Neutrophil (primary cell): ENCODE measurements around the gene SGF29.
"Not testable (repeated sequence)": the region's sequence is repeated elsewhere in the genome, so short reads cannot be mapped to it uniquely, and the experiment has no call there.

ENCODE experiments used
- H3K27ac ChIP-seq: fragments of 200-600 bp; sonication (generic); 2 replicates; pipeline ENCODE4 v1.5.1; 2016; ENCODE audit warnings: mild to moderate bottlenecking, moderate library complexity
- H3K27me3 ChIP-seq: fragments of 200-600 bp; sonication (generic); 2 replicates; pipeline ENCODE4 v1.6.0; 2016; ENCODE audit warnings: mild to moderate bottlenecking
- H3K36me3 ChIP-seq: fragments of 200-600 bp; sonication (generic); 2 replicates; pipeline ENCODE4 v1.5.1; 2017
- H3K4me1 ChIP-seq, 2 experiments: fragments of 200-600 bp in 1 of 2; sonication (generic) in 1 of 2; 1 replicate in 1 of 2; 2 replicates in 1 of 2; pipeline versions ENCODE4 v1.5.1 to v1.6.1; 2013 to 2016; ENCODE audit warnings: low read depth in 1 of 2, low read length in 1 of 2, mild to moderate bottlenecking in 1 of 2, moderate library complexity in 1 of 2; ENCODE audit not compliant: control insufficient read depth in 1 of 2, insufficient read depth in 1 of 2
- H3K4me3 ChIP-seq, 2 experiments: fragments of 200-600 bp in 1 of 2; sonication (generic) in 1 of 2; 1 replicate in 1 of 2; 2 replicates in 1 of 2; pipeline ENCODE4 v1.5.1; 2013 to 2016; ENCODE audit warnings: low read depth in 1 of 2, low read length in 1 of 2, mild to moderate bottlenecking in 1 of 2, moderate library complexity in 1 of 2
- H3K9me3 ChIP-seq: fragments of 200-600 bp; sonication (generic); 2 replicates; pipeline ENCODE4 v1.5.1; 2016
- TF ChIP-seq, protein P1 (sequence below): fragments of 200-600 bp; sonication (generic); IDR thresholded peaks from 2 replicates; pipeline ENCODE4 v1.5.1; 2016; ENCODE audit warnings: antibody characterized with exemption

SGF29 gene

GRCh38 chr16:28596115-28596630 lies 42.5 kb downstream of the SGF29 start:
- peaks cover 27 to 29% of the 10 kb centered on the region in 2 experiments for H3K4me1 ChIP-seq
- no peaks in the 10 kb centered on the region for H3K27me3 ChIP-seq
- peak overlapping the region; percentile 72 for H3K27ac ChIP-seq
- no peaks in the 10 kb centered on the region for H3K9me3 ChIP-seq
- H3K36me3 ChIP-seq, result peaks cover 18% of the 10 kb centered on the region
- peak overlapping the region in 1 of 2 experiments; percentile 38 for H3K4me3 ChIP-seq
- TF ChIP-seq, protein P1, sequence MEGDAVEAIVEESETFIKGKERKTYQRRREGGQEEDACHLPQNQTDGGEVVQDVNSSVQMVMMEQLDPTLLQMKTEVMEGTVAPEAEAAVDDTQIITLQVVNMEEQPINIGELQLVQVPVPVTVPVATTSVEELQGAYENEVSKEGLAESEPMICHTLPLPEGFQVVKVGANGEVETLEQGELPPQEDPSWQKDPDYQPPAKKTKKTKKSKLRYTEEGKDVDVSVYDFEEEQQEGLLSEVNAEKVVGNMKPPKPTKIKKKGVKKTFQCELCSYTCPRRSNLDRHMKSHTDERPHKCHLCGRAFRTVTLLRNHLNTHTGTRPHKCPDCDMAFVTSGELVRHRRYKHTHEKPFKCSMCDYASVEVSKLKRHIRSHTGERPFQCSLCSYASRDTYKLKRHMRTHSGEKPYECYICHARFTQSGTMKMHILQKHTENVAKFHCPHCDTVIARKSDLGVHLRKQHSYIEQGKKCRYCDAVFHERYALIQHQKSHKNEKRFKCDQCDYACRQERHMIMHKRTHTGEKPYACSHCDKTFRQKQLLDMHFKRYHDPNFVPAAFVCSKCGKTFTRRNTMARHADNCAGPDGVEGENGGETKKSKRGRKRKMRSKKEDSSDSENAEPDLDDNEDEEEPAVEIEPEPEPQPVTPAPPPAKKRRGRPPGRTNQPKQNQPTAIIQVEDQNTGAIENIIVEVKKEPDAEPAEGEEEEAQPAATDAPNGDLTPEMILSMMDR, result no peak

DNA sequence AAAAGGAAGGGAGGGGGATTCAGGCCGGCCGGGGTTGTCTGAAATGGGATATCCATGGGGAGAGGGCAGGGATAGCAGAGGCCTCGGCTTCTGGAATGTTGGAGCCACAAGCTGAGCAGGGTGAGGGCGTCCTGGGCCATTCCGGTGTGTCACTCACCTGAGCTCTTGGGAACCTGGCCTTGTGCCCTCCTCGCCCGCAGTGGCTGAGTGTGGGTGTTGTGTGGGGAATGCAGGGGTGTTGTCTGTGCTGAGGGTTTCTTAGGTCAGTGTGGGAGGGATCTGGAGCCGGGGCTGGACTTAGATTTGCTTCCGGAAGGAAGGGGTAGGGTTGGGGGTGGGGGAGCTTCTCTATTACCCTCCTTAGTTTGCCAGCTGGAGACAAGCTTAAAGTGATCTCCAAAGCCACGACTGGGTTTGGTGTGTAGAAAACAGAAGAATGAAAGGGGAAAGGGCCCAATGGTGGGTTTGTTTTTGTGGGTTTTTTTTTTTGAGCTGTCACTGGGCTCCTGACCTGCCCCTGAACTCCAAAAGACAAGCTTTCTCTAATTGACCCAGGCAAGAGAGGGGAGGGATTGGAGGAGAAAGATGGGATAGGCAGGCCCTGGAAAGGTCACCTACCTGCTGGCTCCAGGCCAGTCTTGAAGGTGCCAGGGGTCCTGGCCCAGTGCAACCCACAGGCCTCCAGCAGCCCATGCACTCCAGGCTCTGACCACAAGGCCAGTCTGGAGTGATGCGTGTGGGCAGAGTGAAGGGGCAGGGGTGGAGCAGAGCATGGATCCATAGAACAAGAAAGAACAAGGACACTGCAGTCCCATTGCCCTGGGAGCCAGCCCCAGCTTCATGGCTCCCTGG lies 43.3 kb downstream of the SGF29 start, which contains the start of gene SULT1A2:
SULT1A2 (minus strand) TSS at position 211 of the 852 bp plus-strand sequence. CDS start 1,120 bp downstream, outside the sequence.
- Histone ChIP-seq H3K4me3 (peak within 1 kb of the TSS; percentile 12 to 38), H3K9me3 (no peaks in the 10 kb centered on the region), H3K27me3 (no peaks in the 10 kb centered on the region), H3K27ac (peak within 1 kb of the TSS; percentile 72), H3K4me1 (peaks cover 27 to 34% of the 10 kb centered on the region in 2 experiments), H3K36me3 (peaks cover 9% of the 10 kb centered on the region)
- TF ChIP-seq, protein P1, result no peak

DNA sequence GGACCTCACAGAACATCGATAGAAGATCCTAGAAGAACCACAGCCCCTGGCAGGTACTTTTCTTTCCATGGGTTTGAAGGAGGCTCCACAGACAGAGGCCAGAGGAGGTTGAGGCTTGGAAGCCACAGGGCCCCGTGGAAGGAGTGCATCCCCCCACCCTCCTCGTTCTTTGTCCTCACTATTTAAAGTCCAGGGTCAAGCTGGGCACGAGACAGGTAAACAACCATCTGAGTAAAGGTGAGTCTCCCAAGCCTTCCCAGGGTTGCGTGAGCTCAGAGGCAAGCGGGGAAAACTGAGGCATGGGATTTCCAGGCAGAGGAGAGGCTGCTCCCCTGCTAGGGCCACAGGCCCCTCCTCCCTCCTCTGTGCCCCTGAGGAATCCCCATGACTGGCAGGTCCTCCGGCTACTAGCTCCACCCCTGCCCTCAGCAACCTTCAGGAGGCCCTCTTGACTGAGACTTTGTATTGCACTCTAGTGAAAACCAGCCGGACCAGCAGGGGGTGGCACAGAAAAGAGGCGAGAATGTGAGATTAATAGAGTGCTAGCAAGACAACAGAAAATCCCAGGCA lies 44.1 kb downstream of the SGF29 start:
- Histone ChIP-seq H3K9me3 (no peaks in the 10 kb centered on the region), H3K4me1 (peaks cover 27 to 34% of the 10 kb centered on the region in 2 experiments), H3K27me3 (no peaks in the 10 kb centered on the region), H3K27ac (peak overlapping the region; percentile 72), H3K4me3 (peak overlapping the region in 1 of 2 experiments; percentile 38), H3K36me3 (peaks cover 7% of the 10 kb centered on the region)
- TF ChIP-seq, protein P1, result no peak

GRCh38 chr16:28599377-28600285 lies 45.9 kb downstream of the SGF29 start:
- peaks cover 27 to 40% of the 10 kb centered on the region in 2 experiments for H3K4me1 ChIP-seq
- peaks cover 21% of the 10 kb centered on the region for H3K36me3 ChIP-seq
- H3K4me3 ChIP-seq, H3K27me3 ChIP-seq, H3K9me3 ChIP-seq, H3K27ac ChIP-seq: not testable (repeated sequence)

DNA sequence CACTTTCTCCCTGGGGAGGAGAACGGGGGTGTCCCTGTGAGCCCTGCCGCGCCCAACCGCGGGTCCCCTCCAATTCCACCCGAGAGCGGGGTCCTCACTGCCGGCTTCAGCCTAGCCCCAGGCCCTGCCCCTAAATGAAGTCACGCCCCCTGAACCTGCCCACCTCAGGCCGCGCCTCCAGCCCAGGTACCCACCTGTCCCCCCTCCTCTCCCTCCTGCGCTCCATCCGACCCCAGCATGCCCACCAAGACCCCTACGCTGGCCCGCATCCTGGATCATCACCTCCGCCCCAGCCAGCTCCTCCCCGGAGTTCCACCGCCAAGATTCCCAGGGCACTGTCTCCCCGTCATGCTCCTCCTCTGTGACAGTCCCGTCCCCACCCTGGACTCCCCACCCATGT lies 47.2 kb downstream of the SGF29 start:
- H3K9me3 ChIP-seq, H3K27me3 ChIP-seq, H3K4me3 ChIP-seq: not testable (repeated sequence)
- H3K36me3 ChIP-seq, result peaks cover 34% of the 10 kb centered on the region
- peak overlapping the region; percentile 41 for H3K27ac ChIP-seq
- H3K4me1 ChIP-seq, result peaks cover 27 to 40% of the 10 kb centered on the region in 2 experiments

DNA sequence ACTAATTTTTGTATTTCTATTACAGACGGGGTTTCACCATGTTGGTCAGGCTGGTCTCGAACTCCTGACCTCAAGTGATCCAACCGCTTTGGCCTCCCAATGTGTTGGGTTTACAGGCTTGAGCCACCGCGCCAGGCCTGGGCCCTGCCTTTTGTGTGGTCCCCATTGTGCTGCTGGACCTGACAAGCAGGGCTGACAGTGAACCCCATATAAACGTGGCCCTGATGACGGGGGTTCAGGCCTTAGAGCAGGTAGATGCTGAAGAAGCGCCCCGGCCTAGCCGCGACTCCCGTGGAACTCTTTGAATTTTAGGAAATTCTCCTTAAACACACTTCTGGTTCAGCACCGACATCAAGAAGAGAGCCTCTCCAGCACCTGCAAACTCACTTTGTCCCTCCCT lies 47.9 kb downstream of the SGF29 start:
- H3K4me3 ChIP-seq, H3K9me3 ChIP-seq, H3K27ac ChIP-seq, H3K27me3 ChIP-seq: not testable (repeated sequence)
- H3K4me1 ChIP-seq, result peaks cover 21 to 35% of the 10 kb centered on the region in 2 experiments
- H3K36me3 ChIP-seq, result peaks cover 41% of the 10 kb centered on the region

DNA sequence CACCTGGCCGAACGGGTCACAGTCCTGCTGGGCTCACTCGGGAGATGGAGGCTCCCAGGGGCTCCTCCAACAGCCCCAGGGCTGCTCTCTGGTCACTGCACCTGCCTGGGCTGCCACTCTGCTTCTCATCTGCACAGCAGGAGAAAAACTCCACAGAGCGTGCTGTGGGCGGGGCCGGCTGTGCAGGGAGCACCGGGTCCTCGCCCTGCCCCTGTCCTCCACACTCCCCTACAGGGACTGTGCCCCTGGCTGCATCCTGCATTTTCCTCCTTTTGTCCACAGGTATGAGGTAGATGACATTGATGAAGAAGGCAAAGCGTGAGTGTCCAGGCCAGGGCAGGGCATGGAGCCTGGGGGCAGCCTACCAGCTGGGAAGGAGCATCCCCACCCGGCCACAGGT lies 48.3 kb downstream of the SGF29 start:
- Histone ChIP-seq H3K4me1 (peaks cover 16 to 30% of the 10 kb centered on the region in 2 experiments), H3K36me3 (peaks cover 45% of the 10 kb centered on the region)
- not testable (repeated sequence) for H3K27me3 ChIP-seq, H3K27ac ChIP-seq, H3K4me3 ChIP-seq, H3K9me3 ChIP-seq
